HepG2 (cell line): ENCODE results near the gene C2orf49. TPM values are rescaled to one million over a fixed set of nuclear protein-coding genes. Genes with fewer than 3 reads are reported as not detected.

Experiments used
- EED ChIP-seq: sonication (generic); formaldehyde crosslinking; IDR thresholded peaks from 2 replicates; pipeline ENCODE4 v1.5.0; 2020; ENCODE audit warnings: mild to moderate bottlenecking, missing genetic modification reagents
- FOSL2 ChIP-seq: sonication (generic); formaldehyde crosslinking; IDR thresholded peaks from 2 replicates; pipeline ENCODE4 v1.4.0; 2020; ENCODE audit warnings: missing genetic modification reagents
- JUN ChIP-seq: sonication (generic); formaldehyde crosslinking; IDR thresholded peaks from 2 replicates; pipeline ENCODE4 v1.4.0; 2020; ENCODE audit warnings: mild to moderate bottlenecking, missing genetic modification reagents
- LCORL ChIP-seq, 2 experiments: fragments of 450-650 bp in 1 of 2; sonication (generic) in 1 of 2; formaldehyde crosslinking in 1 of 2; IDR thresholded peaks; 2 replicates each; pipeline versions ENCODE4 v1.5.0 to v1.6.1; 2017 to 2020; ENCODE audit warnings: antibody characterized with exemption in 1 of 2, missing genetic modification reagents in 1 of 2
- NCOA1 ChIP-seq: sonication (generic); formaldehyde crosslinking; IDR thresholded peaks from 2 replicates; pipeline ENCODE4 v1.9.0; 2021; ENCODE audit warnings: missing genetic modification reagents
- NCOA2 ChIP-seq: sonication (generic); formaldehyde crosslinking; IDR thresholded peaks from 2 replicates; pipeline ENCODE4 v1.8.0; 2022; ENCODE audit warnings: inconsistent platforms
- PRMT3 ChIP-seq: sonication (generic); formaldehyde crosslinking; IDR thresholded peaks from 2 replicates; pipeline ENCODE4 v1.8.1; 2022; ENCODE audit warnings: low read depth, mild to moderate bottlenecking, moderate library complexity, missing genetic modification reagents, borderline replicate concordance
- U2AF1 ChIP-seq: fragments of 200-400 bp; formaldehyde crosslinking; optimal IDR thresholded peaks from 2 replicates; pipeline ENCODE3; 2017; ENCODE audit warnings: mild to moderate bottlenecking, low read depth, low read length
- ZMYM3 ChIP-seq: sonication (generic); formaldehyde crosslinking; IDR thresholded peaks from 2 replicates; pipeline ENCODE4 v1.5.1; 2020; ENCODE audit warnings: mild to moderate bottlenecking, missing genetic modification reagents
- ZNF121 ChIP-seq: sonication (generic); formaldehyde crosslinking; IDR thresholded peaks from 2 replicates; pipeline ENCODE4 v1.5.0; 2020; ENCODE audit warnings: mild to moderate bottlenecking, missing genetic modification reagents
- ZNF160 ChIP-seq: sonication (generic); formaldehyde crosslinking; IDR thresholded peaks from 2 replicates; pipeline ENCODE4 v1.8.0; 2022; ENCODE audit warnings: mild to moderate bottlenecking, inconsistent platforms, missing genetic modification reagents
- ZNF550 ChIP-seq: sonication (generic); formaldehyde crosslinking; IDR thresholded peaks from 2 replicates; pipeline ENCODE4 v1.4.0; 2020; ENCODE audit warnings: mild to moderate bottlenecking, missing genetic modification reagents, borderline replicate concordance
- ZNF674 ChIP-seq: sonication (generic); formaldehyde crosslinking; IDR thresholded peaks from 2 replicates; pipeline ENCODE4 v1.5.0; 2020; ENCODE audit warnings: low read depth, mild to moderate bottlenecking, missing genetic modification reagents
- ZNF7 ChIP-seq: IDR thresholded peaks from 2 replicates; pipeline ENCODE4 v1.6.1; 2016; ENCODE audit warnings: missing biosample characterization, missing genetic modification reagents
- ZNF776 ChIP-seq: sonication (generic); formaldehyde crosslinking; IDR thresholded peaks from 2 replicates; pipeline ENCODE4 v1.4.0; 2020; ENCODE audit warnings: mild to moderate bottlenecking, missing genetic modification reagents
- polyA plus RNA-seq, 8 experiments: library from polyadenylated mRNA; depleted of rRNA in 3 of 8; stranded (reverse) in 7 of 8; unstranded in 1 of 8; fragments of >200 nt; fragmentation: Illumina TruSeq in 4 of 8; extraction: Trizol in 4 of 8; gene quantifications; 2 replicates each; pipeline versions ENCODE4 v1.2.1 to v1.2.3, GENCODE V29; 2011 to 2016; ENCODE audit warnings: low read depth in 4 of 8, missing spikeins in 1 of 8, mixed read lengths in 1 of 8; ENCODE audit not compliant: insufficient read depth in 1 of 8
- total RNA-seq, 5 experiments: library from RNA; depleted of rRNA; stranded (reverse); fragments of >200 nt; fragmentation: Illumina TruSeq; extraction: Trizol; gene quantifications; 2 replicates each; pipeline ENCODE4 v1.2.3, GENCODE V29; 2016; ENCODE audit warnings: low read depth in 1 of 5
- TF ChIP-seq, protein P1 (sequence below): sonication (generic); formaldehyde crosslinking; conservative IDR thresholded peaks from 2 replicates; pipeline ENCODE4 v1.8.1; 2023; ENCODE audit warnings: missing genetic modification reagents
- TF ChIP-seq, protein P2 (sequence below): sonication (generic); formaldehyde crosslinking; IDR thresholded peaks from 2 replicates; pipeline ENCODE4 v1.4.0; 2020; ENCODE audit warnings: missing genetic modification reagents, mild to moderate bottlenecking, borderline replicate concordance
- TF ChIP-seq, protein P3 (sequence below): sonication (generic); formaldehyde crosslinking; IDR thresholded peaks from 2 replicates; pipeline ENCODE4 v1.8.0; 2023; ENCODE audit warnings: mild to moderate bottlenecking, missing genetic modification reagents
- TF ChIP-seq, protein P4 (sequence below): sonication (generic); formaldehyde crosslinking; IDR thresholded peaks from 2 replicates; pipeline ENCODE4 v1.5.1; 2020; ENCODE audit warnings: missing genetic modification reagents, mild to moderate bottlenecking, borderline replicate concordance
- TF ChIP-seq, protein P5 (sequence below): sonication (generic); formaldehyde crosslinking; IDR thresholded peaks from 2 replicates; pipeline ENCODE4 v1.8.0; 2022; ENCODE audit warnings: mild to moderate bottlenecking, missing genetic modification reagents, moderate library complexity

C2orf49 gene
- total and polyA plus RNA-seq, 2 of the 13 experiments (the other 11 are each of a cell fraction or from before 2014, with no cell fraction given), result 24.7 to 28.8 TPM

DNA sequence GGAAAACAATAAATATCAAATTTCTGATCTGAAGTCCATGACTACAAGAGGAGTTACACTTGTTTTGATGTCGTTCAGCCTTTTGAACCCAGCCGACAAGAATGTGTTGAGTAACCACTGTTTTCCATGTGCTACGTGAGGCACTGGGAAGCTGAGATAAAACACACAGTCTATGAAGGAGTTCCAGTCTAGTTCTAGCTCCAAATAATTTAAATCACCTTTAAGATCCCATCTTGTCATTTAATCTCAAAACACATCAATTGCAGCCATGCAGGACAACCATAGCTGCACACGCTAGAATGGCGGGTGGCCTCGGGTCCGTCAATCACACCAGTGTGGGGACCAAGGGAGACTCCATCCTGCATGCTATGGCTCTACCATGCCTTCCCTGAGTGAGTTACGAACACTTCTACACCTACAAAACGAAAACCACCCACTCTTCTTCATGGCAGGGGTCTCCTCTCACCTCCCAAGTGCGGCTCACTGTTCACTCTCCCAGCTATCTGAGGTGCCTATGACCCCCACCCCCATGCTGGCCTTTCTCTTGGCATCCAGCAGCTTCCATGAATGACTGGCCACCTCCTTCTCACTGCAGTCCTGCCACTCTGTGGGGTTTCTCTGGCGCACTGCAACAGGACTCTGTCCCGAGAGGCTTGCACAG is 57.7 kb downstream of the C2orf49 start (continued):
- TF ChIP-seq ZMYM3 (CRISPR knock-in tag), result 0 out of 2 replicates have a peak, but pooled peaks have one; percentile 42
- TF ChIP-seq, protein P1, sequence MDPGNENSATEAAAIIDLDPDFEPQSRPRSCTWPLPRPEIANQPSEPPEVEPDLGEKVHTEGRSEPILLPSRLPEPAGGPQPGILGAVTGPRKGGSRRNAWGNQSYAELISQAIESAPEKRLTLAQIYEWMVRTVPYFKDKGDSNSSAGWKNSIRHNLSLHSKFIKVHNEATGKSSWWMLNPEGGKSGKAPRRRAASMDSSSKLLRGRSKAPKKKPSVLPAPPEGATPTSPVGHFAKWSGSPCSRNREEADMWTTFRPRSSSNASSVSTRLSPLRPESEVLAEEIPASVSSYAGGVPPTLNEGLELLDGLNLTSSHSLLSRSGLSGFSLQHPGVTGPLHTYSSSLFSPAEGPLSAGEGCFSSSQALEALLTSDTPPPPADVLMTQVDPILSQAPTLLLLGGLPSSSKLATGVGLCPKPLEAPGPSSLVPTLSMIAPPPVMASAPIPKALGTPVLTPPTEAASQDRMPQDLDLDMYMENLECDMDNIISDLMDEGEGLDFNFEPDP, result no peak
- TF ChIP-seq EED, result no peak
- TF ChIP-seq ZNF7 (CRISPR knock-in tag), result no peak
- TF ChIP-seq PRMT3, result no peak
- peak; percentile 40; the same call in 1 of the 2 replicates for TF ChIP-seq NCOA1
- TF ChIP-seq NCOA2 (CRISPR knock-in tag), result peak; percentile 73; the same call in 1 of the 2 replicates
- no peak for TF ChIP-seq ZNF160 (CRISPR knock-in tag)
- no peak for TF ChIP-seq LCORL (IDR thresholded peaks at IDR 0.05)
- TF ChIP-seq LCORL (CRISPR knock-in tag; IDR thresholded peaks at IDR 0.05), result peak; percentile 62
- TF ChIP-seq FOSL2 (CRISPR knock-in tag), result peak; percentile 70
- TF ChIP-seq, protein P2, sequence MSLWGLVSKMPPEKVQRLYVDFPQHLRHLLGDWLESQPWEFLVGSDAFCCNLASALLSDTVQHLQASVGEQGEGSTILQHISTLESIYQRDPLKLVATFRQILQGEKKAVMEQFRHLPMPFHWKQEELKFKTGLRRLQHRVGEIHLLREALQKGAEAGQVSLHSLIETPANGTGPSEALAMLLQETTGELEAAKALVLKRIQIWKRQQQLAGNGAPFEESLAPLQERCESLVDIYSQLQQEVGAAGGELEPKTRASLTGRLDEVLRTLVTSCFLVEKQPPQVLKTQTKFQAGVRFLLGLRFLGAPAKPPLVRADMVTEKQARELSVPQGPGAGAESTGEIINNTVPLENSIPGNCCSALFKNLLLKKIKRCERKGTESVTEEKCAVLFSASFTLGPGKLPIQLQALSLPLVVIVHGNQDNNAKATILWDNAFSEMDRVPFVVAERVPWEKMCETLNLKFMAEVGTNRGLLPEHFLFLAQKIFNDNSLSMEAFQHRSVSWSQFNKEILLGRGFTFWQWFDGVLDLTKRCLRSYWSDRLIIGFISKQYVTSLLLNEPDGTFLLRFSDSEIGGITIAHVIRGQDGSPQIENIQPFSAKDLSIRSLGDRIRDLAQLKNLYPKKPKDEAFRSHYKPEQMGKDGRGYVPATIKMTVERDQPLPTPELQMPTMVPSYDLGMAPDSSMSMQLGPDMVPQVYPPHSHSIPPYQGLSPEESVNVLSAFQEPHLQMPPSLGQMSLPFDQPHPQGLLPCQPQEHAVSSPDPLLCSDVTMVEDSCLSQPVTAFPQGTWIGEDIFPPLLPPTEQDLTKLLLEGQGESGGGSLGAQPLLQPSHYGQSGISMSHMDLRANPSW (CRISPR knock-in tag), result no peak
- TF ChIP-seq, protein P3, sequence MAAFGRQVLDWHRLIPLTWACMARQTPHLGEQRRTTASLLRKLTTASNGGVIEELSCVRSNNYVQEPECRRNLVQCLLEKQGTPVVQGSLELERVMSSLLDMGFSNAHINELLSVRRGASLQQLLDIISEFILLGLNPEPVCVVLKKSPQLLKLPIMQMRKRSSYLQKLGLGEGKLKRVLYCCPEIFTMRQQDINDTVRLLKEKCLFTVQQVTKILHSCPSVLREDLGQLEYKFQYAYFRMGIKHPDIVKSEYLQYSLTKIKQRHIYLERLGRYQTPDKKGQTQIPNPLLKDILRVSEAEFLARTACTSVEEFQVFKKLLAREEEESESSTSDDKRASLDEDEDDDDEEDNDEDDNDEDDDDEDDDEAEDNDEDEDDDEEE (CRISPR knock-in tag), result no peak
- TF ChIP-seq ZNF550 (CRISPR knock-in tag), result no peak
- TF ChIP-seq U2AF1, result no peak
- no peak for TF ChIP-seq ZNF674
- TF ChIP-seq ZNF121, result no peak
- TF ChIP-seq, protein P4, sequence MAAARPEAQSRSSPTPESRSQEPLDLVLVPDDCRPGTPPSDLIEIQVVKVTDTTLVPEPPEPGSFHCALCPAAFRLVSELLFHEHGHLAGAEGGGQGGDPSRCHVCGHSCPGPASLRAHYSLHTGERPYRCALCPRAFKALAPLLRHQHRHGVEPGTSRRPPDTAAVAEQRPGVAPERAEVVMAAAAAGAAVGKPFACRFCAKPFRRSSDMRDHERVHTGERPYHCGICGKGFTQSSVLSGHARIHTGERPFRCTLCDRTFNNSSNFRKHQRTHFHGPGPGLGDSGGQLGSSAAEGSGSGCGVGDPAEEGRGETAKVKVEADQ (CRISPR knock-in tag), result no peak
- TF ChIP-seq, protein P5, sequence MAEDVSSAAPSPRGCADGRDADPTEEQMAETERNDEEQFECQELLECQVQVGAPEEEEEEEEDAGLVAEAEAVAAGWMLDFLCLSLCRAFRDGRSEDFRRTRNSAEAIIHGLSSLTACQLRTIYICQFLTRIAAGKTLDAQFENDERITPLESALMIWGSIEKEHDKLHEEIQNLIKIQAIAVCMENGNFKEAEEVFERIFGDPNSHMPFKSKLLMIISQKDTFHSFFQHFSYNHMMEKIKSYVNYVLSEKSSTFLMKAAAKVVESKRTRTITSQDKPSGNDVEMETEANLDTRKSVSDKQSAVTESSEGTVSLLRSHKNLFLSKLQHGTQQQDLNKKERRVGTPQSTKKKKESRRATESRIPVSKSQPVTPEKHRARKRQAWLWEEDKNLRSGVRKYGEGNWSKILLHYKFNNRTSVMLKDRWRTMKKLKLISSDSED (CRISPR knock-in tag), result no peak
- TF ChIP-seq JUN, result no peak
- TF ChIP-seq ZNF776, result no peak
